Activated gamma-delta T cell (primary cell): Measurements from ENCODE around the gene OSBPL7.

Source experiments
- DNase-seq: peaks from one replicate; lab custom pipeline; 2025; lab: John Stamatoyannopoulos, UW

The OSBPL7 gene

DNA sequence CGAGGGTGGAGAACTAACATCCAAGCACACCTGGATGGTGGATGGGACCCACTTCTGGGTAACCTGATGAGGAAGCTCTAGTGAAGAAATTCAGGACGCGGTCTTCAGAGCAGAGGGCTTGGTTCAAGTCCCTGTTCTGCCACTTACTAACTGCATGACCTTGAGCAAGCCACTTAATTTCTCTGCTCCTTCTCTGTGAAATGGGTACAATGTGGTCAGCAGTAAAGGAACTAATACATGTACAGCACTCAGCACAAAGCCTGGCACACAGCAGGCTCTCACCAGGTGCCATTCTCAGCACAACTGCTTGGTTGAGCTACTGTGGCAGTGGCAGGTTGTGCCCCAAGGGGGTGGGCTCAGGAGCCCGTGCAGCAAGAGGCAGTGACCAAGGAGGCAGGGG is 1.9 kb upstream of the OSBPL7 start:
- no peak for DNase-seq

- DNase-seq, result no peak
Observed at GRCh38 chr17:47822785-47823184, 1.2 kb upstream of the OSBPL7 start.

DNA sequence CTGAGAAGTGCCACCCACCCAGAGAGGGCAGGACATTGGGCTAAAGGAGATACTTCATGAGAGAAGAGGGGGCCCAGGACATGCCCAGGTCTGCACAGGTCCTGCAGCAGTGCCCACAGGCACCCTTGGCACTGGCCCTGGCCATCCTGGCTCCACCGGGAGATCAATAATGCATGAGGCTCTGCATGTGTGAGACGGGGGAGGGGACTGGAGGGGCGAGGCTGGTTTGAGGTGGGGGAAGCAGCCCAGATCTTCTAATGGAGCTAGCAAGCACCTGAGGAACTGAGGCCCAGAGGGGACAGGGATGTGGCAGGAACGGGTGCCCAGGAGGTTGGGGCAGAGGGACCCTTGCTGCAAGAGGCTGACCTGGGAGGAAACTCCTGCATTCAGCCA is 567 bp downstream of the OSBPL7 start:
- DNase-seq, result no peak

DNA sequence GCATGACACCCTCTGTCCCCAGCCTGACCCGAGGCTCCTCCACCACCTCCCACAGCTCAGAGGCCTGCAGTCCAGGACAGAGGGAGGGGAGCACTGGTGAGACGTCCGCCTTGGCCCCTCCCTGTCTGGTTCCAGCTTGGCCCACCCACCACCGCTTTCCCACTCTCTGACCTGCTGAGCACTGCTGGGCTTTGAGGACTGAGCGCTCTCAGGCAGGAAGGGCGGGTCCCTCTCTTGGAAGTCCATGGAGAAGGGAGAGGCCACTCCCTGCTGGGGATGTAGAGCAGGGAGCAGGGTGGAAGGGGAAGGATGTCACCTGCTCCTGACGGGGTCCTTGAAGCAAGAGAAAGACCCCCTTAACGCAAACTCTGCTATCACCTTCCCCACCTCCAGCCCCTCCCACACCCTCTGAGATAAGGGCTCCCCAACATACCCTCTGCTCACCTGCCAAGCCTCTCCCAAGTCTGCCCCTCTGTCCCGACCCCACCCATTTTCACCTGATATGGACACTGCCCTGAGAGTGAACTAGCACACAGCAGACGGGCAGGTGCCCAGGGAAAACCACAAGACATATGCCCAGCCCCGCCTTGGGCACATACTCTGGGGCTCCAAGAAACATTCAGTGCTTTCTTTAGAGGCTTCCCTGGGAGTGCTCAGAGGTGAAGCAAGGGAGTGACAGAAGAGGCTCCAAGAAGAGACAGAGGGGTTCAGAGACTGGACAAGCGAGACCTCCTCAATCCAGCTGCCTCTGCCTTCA is 1.4 kb downstream of the OSBPL7 start:
- DNase-seq, result no peak

- DNase-seq, result no peak
Observed at GRCh38 chr17:47819475-47819874, 2.1 kb downstream of the OSBPL7 start.

DNA sequence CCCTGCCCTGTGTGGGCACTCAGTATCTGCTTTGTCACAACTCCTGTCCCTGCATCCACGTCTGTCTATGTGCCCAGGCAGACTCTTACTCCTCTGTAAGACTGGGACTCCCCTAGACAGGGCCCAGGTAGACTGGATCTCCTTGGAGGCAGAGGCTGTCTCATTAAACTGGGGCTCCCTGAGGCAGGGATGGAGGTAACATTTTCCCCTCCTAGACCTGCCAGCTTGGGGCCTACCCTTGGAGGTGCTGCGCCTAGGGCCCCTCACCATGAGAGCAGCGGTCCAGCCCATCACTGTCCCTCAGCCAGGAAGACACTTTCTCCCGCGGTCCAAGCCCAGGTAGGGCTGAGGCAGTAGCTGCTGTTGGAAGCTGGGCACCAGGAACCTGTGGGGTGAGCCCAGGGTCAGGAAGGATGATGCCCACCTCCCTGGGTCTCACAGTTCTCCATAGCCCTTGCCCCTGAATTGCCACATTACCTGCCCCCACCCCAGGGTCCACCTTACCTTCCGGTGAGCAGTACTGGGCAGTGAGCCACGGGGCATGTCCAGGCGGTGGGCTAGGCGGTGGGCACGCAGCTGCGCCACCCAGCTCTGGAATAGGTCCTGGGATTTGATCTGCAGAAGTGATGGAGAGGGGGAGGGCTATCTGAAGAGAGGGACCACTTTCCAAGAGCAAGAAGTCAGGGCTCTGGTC is 3.4 kb downstream of the OSBPL7 start:
- no peak for DNase-seq

DNA sequence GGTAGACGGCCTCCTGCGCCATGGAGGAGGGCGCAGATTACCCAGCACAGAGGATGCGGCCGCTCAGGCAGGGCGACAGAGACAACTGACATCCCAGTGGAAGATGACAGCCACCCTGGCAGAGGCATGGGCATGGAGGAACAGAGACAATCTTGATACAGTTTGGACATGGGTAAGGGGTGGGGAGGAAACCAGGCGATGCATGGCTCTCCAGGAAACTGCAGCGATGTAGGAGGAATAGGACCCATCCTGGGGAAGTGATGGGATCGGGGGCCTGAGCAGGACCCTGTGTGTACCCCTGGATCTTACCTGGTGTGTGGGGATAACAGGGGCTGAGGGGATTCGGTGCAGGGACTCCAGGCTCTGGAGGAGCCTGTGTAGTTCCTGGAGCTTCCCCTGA is 4.6 kb downstream of the OSBPL7 start:
- no peak for DNase-seq

DNA sequence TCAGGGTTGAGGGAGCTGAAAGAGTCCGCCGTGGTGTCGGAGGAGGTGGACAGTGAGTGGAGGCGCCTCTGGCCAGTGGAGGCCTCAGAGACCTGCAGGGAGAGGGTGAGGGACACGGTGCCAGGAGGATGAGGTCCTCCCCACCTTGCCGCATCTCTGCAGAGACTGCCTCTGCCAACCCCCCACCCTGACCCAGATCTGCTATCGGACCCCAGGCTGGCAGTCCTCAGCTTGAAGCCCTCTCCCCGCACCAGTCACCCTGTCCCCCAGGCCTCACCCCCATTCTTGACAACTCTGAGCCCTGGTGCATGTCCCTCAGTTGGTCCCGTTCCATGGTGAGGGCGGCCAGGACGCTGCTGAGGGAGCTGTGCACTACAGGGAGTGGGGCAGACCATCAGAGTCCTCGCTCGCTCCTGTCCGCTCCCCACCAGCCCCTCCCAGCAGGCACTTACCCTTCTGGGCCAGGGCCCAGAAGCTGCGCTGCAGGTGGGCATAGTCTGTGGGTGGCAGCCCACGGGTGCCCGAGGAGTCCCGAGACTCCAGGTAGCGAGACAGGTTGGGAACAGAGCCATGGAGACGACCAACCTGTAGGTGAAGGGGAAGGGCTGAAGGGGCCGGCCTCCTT is 5.4 kb downstream of the OSBPL7 start:
- no peak for DNase-seq

GRCh38 chr17:47815106-47815918 is 6.3 kb downstream of the OSBPL7 start:
- DNase-seq, result no peak

DNA sequence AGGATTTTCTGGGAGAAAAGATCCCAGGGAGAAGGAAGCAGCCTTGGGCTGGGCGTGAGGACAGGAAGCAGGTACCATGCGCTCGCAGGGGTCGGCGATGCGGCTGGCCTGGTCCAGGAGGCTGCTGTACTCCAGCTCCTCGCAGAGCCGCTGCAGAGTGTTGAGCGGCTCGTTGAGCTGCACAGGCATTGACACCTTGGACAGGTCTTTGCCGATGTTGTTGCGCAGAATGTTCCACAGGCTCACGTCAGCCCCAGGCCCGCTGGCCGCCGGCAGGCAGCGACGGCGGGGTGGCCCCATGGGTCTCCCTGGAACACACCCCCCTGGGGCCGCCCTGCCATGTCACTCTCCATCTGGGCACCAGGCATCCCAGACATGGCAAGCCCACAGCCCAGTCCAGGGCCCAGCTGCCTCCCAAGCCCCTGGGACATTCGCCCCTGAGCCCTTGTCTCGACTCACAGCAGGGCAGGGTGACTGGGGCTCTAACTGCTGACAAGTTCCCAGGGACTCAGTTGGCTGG is 8.0 kb downstream of the OSBPL7 start:
- no peak for DNase-seq

DNA sequence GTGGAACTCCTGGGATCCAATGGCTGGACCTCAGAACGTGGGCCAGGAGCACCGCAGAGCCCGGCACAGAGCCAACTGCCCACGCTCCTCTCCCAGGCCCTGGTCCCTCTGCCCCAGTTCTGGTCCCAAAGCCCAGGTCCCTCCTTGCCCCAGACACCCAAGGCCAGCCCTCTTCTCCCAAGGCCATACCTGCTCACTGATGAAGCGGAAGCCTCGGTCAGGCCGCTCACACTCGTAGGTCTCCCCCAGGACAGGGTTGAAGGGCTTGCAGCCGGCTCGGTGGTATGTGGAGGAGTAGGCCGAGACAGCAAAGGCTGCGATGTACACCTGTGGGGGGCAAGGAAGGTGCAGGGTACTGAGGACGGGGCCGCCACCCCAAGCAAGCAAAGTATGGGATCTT is 8.5 kb downstream of the OSBPL7 start:
- DNase-seq, result no peak

GRCh38 chr17:47812146-47812920 is 9.3 kb downstream of the OSBPL7 start:
- no peak for DNase-seq

DNA sequence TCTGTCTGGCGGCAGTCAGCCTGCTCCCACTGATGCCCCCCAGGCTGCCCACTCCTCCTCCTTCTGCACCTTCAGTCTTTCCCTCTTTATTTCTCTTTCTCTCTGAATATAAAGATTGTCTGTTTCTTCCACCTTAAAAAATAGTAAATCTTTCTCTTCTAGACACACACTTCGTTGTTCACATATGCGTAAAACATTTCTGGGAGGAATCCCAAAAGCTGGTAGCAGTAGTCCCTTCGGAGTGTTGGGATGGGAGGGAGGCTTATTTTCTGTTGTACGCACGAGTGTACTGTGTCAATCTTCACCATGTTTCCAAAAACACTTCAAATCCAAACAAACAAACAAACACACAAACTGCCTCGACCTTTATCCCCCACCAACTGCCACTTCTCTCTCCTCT is 9.9 kb downstream of the OSBPL7 start:
- no peak for DNase-seq

DNA sequence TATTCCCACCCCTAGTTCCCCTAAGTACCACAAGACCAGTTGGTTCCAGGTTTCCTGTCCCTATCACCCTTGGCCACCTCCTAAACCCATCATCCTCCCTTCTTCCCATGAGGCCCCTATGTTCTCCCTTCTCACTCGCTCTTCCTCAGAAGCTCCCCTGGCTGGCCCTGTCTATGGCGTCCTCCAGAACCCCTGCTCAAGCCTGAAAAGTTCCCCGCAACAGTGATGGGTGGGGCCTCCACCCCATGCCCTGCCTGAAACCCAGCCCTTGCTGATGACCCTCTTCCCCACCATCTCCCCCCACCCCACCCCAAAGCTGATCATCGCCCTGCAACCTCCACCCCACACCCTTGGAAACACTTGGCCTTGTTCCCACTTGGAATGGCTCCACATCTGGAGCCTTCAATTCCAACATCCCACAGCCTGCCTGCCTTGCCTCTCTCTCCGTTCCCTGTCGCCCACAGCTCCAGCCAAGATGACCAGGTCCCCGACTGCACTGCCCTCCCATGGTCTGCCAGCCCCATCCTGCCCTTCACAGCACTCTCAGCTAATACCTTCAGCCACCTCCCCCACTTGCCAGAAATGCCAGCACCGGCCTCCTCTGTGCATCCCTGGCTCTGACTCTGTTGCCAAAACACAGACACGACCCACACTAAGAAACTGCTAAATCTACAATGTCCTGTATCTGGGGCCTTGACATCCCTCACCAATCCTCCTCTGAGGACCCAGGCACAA is 10.5 kb downstream of the OSBPL7 start:
- no peak for DNase-seq

GRCh38 chr17:47810200-47810821 is 11.3 kb downstream of the OSBPL7 start:
- DNase-seq, result no peak

DNA sequence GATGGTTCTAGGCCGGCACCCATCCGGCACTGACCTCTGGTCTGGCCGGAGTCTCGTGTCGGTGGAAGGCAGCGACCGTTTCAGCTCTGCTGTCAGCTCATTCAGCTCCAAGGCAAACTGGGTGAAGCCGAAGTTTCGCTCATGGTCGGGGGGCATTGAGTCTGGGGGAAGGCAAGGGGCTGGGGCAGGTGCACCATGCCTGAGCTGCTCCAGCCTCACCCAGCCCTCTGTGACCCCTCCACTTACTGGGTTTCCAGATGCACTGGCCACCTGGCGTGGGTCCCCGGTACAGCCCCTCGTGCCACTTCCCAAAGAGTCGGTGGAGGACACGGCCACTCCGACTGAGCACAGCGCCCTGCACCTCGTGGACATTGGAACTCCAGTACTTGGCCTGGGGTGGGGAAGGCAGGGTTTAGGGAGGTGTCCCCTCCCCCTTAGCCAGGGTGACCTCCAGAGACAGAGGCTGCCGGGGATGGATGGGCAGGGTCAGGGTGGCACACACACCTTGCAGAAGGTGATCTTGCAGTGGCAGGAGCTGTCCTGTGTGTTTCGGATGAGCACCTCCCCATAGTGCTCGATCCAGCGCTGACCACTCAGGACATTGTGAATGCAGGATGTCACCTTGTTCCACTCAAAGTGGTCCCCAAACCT is 12.6 kb downstream of the OSBPL7 start:
- no peak for DNase-seq

- no peak for DNase-seq
Observed at GRCh38 chr17:47808036-47808829, 13.4 kb downstream of the OSBPL7 start.

DNA sequence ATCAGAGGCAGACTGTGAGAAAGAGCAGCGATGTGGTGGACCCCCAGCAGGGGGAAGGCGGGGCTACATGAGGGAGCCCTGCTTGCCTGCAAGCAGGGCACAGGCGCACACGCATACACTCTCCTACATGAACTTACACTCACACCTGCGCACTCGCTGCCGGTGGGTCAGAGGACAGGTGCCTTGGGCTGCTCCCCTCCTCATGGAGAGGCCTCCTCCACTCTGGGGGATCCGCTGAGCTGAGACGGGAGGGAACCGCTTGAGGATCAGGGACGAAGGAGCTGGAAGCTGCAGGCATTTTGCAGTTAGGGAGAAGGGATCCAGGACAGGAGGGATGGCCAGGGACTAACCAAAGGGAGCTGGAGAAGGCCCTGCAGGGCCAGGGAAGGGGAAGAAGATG is 14.2 kb downstream of the OSBPL7 start:
- DNase-seq, result no peak

DNA sequence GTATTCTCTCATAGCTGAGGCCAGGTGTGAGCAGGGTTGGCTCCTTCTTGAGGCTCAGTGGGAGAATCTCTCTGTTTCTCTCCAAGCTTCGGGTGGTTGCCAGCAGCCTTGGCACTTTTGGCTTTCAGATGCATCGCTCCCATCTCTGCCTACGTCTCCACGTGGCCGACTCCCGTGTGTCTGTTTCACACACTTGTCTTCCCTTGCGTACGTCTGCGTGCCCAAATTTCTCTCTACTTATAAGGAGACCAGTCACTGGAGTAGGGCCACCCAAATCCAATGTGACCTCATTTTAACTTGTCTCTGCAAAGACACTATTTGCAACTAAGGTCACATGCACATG is 14.7 kb downstream of the OSBPL7 start:
- no peak for DNase-seq
